22Rv1 (cell line): ENCODE measurements around the gene GREB1.

ENCODE experiments used
- H3K27ac ChIP-seq: fragments of 450-650 bp; 2 replicates; pipeline ENCODE4 v1.5.1; 2017
- CTCF ChIP-seq: fragments of 450-650 bp; IDR thresholded peaks from 2 replicates; pipeline ENCODE4 v1.5.1; 2017; ENCODE audit warnings: mild to moderate bottlenecking
- ZFX ChIP-seq: fragments of 450-650 bp; IDR thresholded peaks from 2 replicates; pipeline ENCODE4 v1.6.1; 2017; ENCODE audit warnings: antibody characterized with exemption, borderline replicate concordance

GREB1 gene, protein sequence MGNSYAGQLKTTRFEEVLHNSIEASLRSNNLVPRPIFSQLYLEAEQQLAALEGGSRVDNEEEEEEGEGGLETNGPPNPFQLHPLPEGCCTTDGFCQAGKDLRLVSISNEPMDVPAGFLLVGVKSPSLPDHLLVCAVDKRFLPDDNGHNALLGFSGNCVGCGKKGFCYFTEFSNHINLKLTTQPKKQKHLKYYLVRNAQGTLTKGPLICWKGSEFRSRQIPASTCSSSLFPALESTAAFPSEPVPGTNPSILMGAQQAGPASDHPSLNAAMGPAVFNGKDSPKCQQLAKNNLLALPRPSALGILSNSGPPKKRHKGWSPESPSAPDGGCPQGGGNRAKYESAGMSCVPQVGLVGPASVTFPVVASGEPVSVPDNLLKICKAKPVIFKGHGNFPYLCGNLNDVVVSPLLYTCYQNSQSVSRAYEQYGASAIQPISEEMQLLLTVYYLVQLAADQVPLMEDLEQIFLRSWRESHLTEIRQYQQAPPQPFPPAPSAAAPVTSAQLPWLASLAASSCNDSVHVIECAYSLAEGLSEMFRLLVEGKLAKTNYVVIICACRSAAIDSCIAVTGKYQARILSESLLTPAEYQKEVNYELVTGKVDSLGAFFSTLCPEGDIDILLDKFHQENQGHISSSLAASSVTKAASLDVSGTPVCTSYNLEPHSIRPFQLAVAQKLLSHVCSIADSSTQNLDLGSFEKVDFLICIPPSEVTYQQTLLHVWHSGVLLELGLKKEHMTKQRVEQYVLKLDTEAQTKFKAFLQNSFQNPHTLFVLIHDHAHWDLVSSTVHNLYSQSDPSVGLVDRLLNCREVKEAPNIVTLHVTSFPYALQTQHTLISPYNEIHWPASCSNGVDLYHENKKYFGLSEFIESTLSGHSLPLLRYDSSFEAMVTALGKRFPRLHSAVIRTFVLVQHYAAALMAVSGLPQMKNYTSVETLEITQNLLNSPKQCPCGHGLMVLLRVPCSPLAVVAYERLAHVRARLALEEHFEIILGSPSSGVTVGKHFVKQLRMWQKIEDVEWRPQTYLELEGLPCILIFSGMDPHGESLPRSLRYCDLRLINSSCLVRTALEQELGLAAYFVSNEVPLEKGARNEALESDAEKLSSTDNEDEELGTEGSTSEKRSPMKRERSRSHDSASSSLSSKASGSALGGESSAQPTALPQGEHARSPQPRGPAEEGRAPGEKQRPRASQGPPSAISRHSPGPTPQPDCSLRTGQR (N-terminal part only)

DNA sequence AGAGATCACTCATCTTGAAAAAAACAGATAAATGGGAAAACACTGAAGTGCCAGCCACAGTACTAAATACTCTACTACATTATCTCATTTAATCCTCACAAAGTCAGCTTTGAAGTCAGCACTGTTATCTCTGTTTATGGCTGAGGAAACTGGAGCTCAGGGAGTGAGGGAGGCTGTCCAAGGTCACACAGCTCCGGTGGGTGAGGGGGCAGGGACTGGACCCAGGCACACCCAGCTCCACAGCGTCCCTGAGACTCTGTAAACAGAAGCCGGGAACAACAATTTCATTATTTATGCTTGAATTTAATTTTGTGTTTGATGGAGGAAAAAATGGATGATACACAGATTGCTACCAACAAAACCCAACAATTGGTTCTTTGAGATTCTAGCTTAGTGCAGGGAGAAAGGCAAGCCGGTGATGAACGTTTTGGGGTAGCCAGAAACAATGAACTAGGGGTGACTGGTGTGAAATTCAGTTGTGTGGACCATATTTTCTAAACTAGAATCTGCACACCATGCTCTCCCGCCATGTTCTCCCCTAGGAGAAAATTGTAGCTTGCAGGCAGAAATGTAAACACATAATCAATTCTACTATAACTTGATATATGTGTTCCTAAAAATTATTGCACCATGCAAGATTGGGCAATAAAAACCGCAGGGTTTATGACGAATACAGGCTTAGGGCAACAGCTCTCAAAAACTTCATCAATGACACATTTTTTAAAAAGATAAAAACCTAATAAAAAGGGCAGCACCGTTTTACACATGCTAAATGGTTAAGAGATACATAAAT, at the start of gene GREB1:
Gene GREB1 (plus strand): TSS at position 768 of the 793 bp plus-strand sequence. CDS start 22,570 bp downstream, outside the sequence.
- no peak for TF ChIP-seq ZFX
- no peak for TF ChIP-seq CTCF
- H3K27ac ChIP-seq, result no peak within 1 kb of the TSS

- no peak for TF ChIP-seq ZFX
- TF ChIP-seq CTCF, result no peak
- no peak overlapping the region for H3K27ac ChIP-seq
Measured at GRCh38 chr2:11488809-11489208, 45.0 kb upstream of the GREB1 start.

DNA sequence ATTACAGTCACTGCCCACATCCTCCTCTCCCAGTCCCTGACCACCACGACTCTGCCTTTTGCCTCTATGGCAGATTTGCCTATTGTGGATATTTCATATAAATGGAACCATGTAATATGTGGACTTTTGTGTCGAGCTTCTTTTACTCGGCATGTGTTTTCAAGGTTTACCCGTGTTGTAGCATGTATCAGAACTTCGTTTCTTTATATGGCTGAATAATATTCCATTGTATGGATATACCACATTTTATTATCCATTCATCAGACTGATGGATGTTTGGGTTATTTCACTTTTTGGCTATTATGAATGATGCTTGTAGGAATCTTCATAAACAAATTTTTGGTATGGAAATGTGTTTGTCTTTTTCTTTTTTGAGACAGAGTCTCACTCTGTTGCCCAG, 43.7 kb upstream of the GREB1 start:
- H3K27ac ChIP-seq, result no peak overlapping the region
- TF ChIP-seq CTCF (no peak), ZFX (no peak)

GRCh38 chr2:11491348-11491933, 42.4 kb upstream of the GREB1 start:
- TF ChIP-seq ZFX (no peak), CTCF (no peak)
- no peak overlapping the region for H3K27ac ChIP-seq

GRCh38 chr2:11492244-11492643, 41.6 kb upstream of the GREB1 start:
- TF ChIP-seq CTCF, result no peak
- no peak for TF ChIP-seq ZFX
- no peak overlapping the region for H3K27ac ChIP-seq

DNA sequence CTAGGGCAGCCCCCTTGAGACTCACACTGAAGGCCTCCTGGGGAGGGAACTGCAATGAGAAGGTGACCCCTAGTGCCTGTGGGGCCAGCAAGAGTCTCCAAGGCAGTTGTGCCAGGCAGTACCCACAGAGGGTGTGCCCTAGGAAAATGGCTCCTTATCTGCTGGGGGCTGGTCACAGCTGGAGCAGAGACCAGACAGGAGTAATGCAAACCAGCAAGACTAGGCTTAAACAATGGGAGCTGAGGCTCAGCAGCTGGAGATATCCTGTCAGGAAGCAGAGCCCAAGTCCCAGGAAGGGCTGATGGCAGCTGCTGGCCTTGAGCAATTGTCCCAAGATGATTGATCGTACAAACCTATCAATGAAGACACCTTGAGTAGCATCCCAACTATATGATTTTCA, 41.1 kb upstream of the GREB1 start:
- TF ChIP-seq ZFX (no peak), CTCF (no peak)
- no peak overlapping the region for H3K27ac ChIP-seq
